ENCODE measurements around the gene SLC49A3. TPM values are rescaled to one million over a fixed set of nuclear protein-coding genes. Genes with fewer than 3 reads are reported as not detected.
"Not testable (repeated sequence)": the region's sequence is repeated elsewhere in the genome, so short reads cannot be mapped to it uniquely, and the experiment has no call there.

SLC49A3 gene
- polyA plus RNA-seq, 1 donor from 2014 or later = 0.97 TPM

- Mint-ChIP-seq H3K4me3 (peak within 1 kb of the TSS; percentile 87 to 96 (median 91)), H3K27ac (peak within 1 kb of the TSS; percentile 91 to 98 (median 93)), H3K9me3 (no peaks in the 10 kb centered on the region), H3K27me3 (peaks cover 1% of the 10 kb centered on the region), H3K4me1 (peaks cover 12 to 14% (median 14%) of the 10 kb centered on the region in 3 donors), H3K36me3 (peaks cover 2% of the 10 kb centered on the region)
Observed at GRCh38 chr4:674172-675035, 14.5 kb downstream of the SLC49A3 start, which contains the start of the genes ATP5ME and MYL5. TSS of gene ATP5ME (minus strand) at chr4:674276. CDS start at chr4:674247, 29 bp downstream. TSS of gene MYL5 (plus strand) at chr4:674542. CDS start at chr4:678027, 3,485 bp downstream.

- H3K27ac Mint-ChIP-seq = peak overlapping the region in 2 of 3 donors; percentile 91 to 98
- H3K4me3 Mint-ChIP-seq = peak overlapping the region; percentile 87 to 96 (median 91)
- peaks cover 1% of the 10 kb centered on the region for H3K27me3 Mint-ChIP-seq
- H3K9me3 Mint-ChIP-seq = no peaks in the 10 kb centered on the region
- peaks cover 12 to 14% (median 14%) of the 10 kb centered on the region in 3 donors for H3K4me1 Mint-ChIP-seq
- peaks cover 2% of the 10 kb centered on the region for H3K36me3 Mint-ChIP-seq
Observed at GRCh38 chr4:673349-674091, 15.4 kb downstream of the SLC49A3 start.

- no peaks in the 10 kb centered on the region for H3K36me3 Mint-ChIP-seq
- peaks cover 1% of the 10 kb centered on the region for H3K27me3 Mint-ChIP-seq
- H3K4me1 Mint-ChIP-seq = peaks cover 7 to 12% (median 11%) of the 10 kb centered on the region in 3 donors
- H3K9me3 Mint-ChIP-seq = no peaks in the 10 kb centered on the region
- peak overlapping the region in 2 of 4 donors; percentile 12 to 74 for H3K4me3 Mint-ChIP-seq
- peak overlapping the region in 1 of 3 donors; percentile 42 for H3K27ac Mint-ChIP-seq
Observed at GRCh38 chr4:671769-672168, 17.2 kb downstream of the SLC49A3 start.

- H3K27me3 Mint-ChIP-seq, H3K4me1 Mint-ChIP-seq, H3K9me3 Mint-ChIP-seq, H3K36me3 Mint-ChIP-seq: not testable (repeated sequence)
- H3K27ac Mint-ChIP-seq = peak overlapping the region in 1 of 3 donors; percentile 32
- H3K4me3 Mint-ChIP-seq = peak overlapping the region in 1 of 4 donors; percentile 17
Observed at GRCh38 chr4:669806-670559, 19.0 kb downstream of the SLC49A3 start.

GRCh38 chr4:668219-668618, 20.7 kb downstream of the SLC49A3 start:
- not testable (repeated sequence) for H3K27me3 Mint-ChIP-seq, H3K36me3 Mint-ChIP-seq, H3K4me1 Mint-ChIP-seq, H3K9me3 Mint-ChIP-seq
- H3K4me3 Mint-ChIP-seq = peak overlapping the region in 1 of 4 donors; percentile 38
- peak overlapping the region in 1 of 3 donors; percentile 15 for H3K27ac Mint-ChIP-seq

- Mint-ChIP-seq H3K27ac (peak overlapping the region in 2 of 3 donors; percentile 15 to 43), H3K9me3 (no peaks in the 10 kb centered on the region), H3K36me3 (no peaks in the 10 kb centered on the region), H3K4me1 (peaks cover 4 to 6% (median 4%) of the 10 kb centered on the region in 3 donors), H3K27me3 (no peaks in the 10 kb centered on the region), H3K4me3 (peak overlapping the region in 2 of 4 donors; percentile 31 to 66)
Observed at GRCh38 chr4:667545-667925, 21.4 kb downstream of the SLC49A3 start.

- Mint-ChIP-seq H3K4me1 (peaks cover 4 to 6% (median 4%) of the 10 kb centered on the region in 3 donors), H3K36me3 (no peaks in the 10 kb centered on the region), H3K9me3 (no peaks in the 10 kb centered on the region), H3K27ac (peak overlapping the region in 2 of 3 donors; percentile 43 to 58), H3K27me3 (no peaks in the 10 kb centered on the region), H3K4me3 (peak overlapping the region in 1 of 4 donors; percentile 66)
Observed at GRCh38 chr4:666822-667544, 22.0 kb downstream of the SLC49A3 start.

- Mint-ChIP-seq H3K27ac (peak overlapping the region in 1 of 3 donors; percentile 58), H3K4me3 (no peak overlapping the region), H3K27me3 (no peaks in the 10 kb centered on the region), H3K36me3 (no peaks in the 10 kb centered on the region), H3K4me1 (peaks cover 4 to 6% (median 6%) of the 10 kb centered on the region in 3 donors), H3K9me3 (no peaks in the 10 kb centered on the region)
Observed at GRCh38 chr4:666436-666810, 22.5 kb downstream of the SLC49A3 start.

GRCh38 chr4:665751-666435, 23.1 kb downstream of the SLC49A3 start:
- H3K4me1 Mint-ChIP-seq = peaks cover 4 to 6% (median 6%) of the 10 kb centered on the region in 3 donors
- H3K9me3 Mint-ChIP-seq = no peaks in the 10 kb centered on the region
- peak overlapping the region in 1 of 4 donors; percentile 80 for H3K4me3 Mint-ChIP-seq
- no peaks in the 10 kb centered on the region for H3K27me3 Mint-ChIP-seq
- H3K36me3 Mint-ChIP-seq = peaks cover 2% of the 10 kb centered on the region
- no peak overlapping the region for H3K27ac Mint-ChIP-seq

GRCh38 chr4:665381-665750, 23.6 kb downstream of the SLC49A3 start:
- H3K9me3 Mint-ChIP-seq = no peaks in the 10 kb centered on the region
- H3K27ac Mint-ChIP-seq = peak overlapping the region in 1 of 3 donors; percentile 21
- H3K4me3 Mint-ChIP-seq = peak overlapping the region in 3 of 4 donors; percentile 54 to 85 (median 80)
- peaks cover 4% of the 10 kb centered on the region for H3K36me3 Mint-ChIP-seq
- peaks cover 4 to 6% (median 6%) of the 10 kb centered on the region in 3 donors for H3K4me1 Mint-ChIP-seq
- H3K27me3 Mint-ChIP-seq = no peaks in the 10 kb centered on the region

- Mint-ChIP-seq H3K27ac (peak overlapping the region in 2 of 3 donors; percentile 21 to 39), H3K27me3 (no peaks in the 10 kb centered on the region), H3K4me3 (peak overlapping the region; percentile 67 to 85 (median 82)), H3K9me3 (no peaks in the 10 kb centered on the region), H3K4me1 (peaks cover 4 to 6% (median 6%) of the 10 kb centered on the region in 3 donors), H3K36me3 (peaks cover 4% of the 10 kb centered on the region)
Observed at GRCh38 chr4:664713-665231, 24.2 kb downstream of the SLC49A3 start.

- peak overlapping the region in 1 of 3 donors; percentile 39 for H3K27ac Mint-ChIP-seq
Observed at GRCh38 chr4:663438-664428, 25.2 kb downstream of the SLC49A3 start.

More at GRCh38 chr4:663438-664428, 25.2 kb downstream of the SLC49A3 start:
- H3K9me3 Mint-ChIP-seq = no peaks in the 10 kb centered on the region
- peaks cover 4% of the 10 kb centered on the region for H3K36me3 Mint-ChIP-seq
- H3K27me3 Mint-ChIP-seq = no peaks in the 10 kb centered on the region
- peaks cover 4 to 6% (median 6%) of the 10 kb centered on the region in 3 donors for H3K4me1 Mint-ChIP-seq
- H3K4me3 Mint-ChIP-seq = peak overlapping the region; percentile 80 to 89 (median 85)

All from IgD-negative memory B cell (primary cell).